Measurements from ENCODE around the gene HECTD3. TPM values are rescaled to one million over a fixed set of nuclear protein-coding genes. Genes with fewer than 3 reads are reported as not detected.

HECTD3 gene
- total and polyA plus RNA-seq, 9 of the 15 experiments (the other 6 are each of a cell fraction or from before 2014, with no cell fraction given), result 6.3 to 50.8 (median 18.9) TPM

GRCh38 chr1:45011837-45012638 lies 914 bp upstream of the HECTD3 start, which contains the start of gene UROD (continued):
- TF ChIP-seq, protein P1, sequence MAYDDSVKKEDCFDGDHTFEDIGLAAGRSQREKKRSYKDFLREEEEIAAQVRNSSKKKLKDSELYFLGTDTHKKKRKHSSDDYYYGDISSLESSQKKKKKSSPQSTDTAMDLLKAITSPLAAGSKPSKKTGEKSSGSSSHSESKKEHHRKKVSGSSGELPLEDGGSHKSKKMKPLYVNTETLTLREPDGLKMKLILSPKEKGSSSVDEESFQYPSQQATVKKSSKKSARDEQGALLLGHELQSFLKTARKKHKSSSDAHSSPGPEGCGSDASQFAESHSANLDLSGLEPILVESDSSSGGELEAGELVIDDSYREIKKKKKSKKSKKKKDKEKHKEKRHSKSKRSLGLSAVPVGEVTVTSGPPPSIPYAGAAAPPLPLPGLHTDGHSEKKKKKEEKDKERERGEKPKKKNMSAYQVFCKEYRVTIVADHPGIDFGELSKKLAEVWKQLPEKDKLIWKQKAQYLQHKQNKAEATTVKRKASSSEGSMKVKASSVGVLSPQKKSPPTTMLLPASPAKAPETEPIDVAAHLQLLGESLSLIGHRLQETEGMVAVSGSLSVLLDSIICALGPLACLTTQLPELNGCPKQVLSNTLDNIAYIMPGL (CRISPR knock-in tag; IDR thresholded peaks at IDR 0.05), result no peak
- TF ChIP-seq TFAM (CRISPR knock-in tag; conservative IDR thresholded peaks at IDR 0.05) (no peak), EP300 (IDR thresholded peaks at IDR 0.05; ENCODE audit: low read length) (peak; percentile 72; the same call in 1 of the 2 replicates), SNIP1 (IDR thresholded peaks at IDR 0.05; ENCODE audit: low read depth) (0 out of 2 replicates have a peak, but pooled peaks have one; percentile 12), CBX3 (IDR thresholded peaks at IDR 0.05; ENCODE audit: borderline replicate concordance in 1 of 2, low read length in 2 of 2) (peak in 1 of 2 experiments; percentile 16; a peak in 1 of 3 replicates), ARNT (IDR thresholded peaks at IDR 0.05) (peak in 1 of 2 experiments; percentile 11; a peak in 2 of 4 replicates), HDAC3 (IDR thresholded peaks at IDR 0.05; ENCODE audit: borderline replicate concordance, partially characterized antibody) (no peak), XRCC5 (IDR thresholded peaks at IDR 0.05; ENCODE audit: low read depth, low read length) (peak; percentile 48; the same call in 1 of the 2 replicates), HOMEZ (CRISPR knock-in tag; IDR thresholded peaks at IDR 0.05) (peak; percentile 17; the same call in 1 of the 2 replicates), SRSF3 (IDR thresholded peaks at IDR 0.05; ENCODE audit: insufficient read depth, low read length) (no peak), JUND (IDR thresholded peaks at IDR 0.05; ENCODE audit: borderline replicate concordance, low read depth, low read length) (peak; percentile 77), JUND (tag; IDR thresholded peaks at IDR 0.05; ENCODE audit: borderline replicate concordance, low read depth, low read length) (peak; percentile 73; the same call in 2 of the 3 replicates), NEUROD1 (IDR thresholded peaks at IDR 0.05; ENCODE audit: borderline replicate concordance, low read depth, low read length, partially characterized antibody) (peak; percentile 99), ZNF23 (CRISPR knock-in tag; IDR thresholded peaks at IDR 0.05) (no peak), TAF15 (IDR thresholded peaks at IDR 0.05; ENCODE audit: low read depth, low read length) (no peak), OTX1 (CRISPR knock-in tag; IDR thresholded peaks at IDR 0.05) (no peak)
- TF ChIP-seq, protein P2, sequence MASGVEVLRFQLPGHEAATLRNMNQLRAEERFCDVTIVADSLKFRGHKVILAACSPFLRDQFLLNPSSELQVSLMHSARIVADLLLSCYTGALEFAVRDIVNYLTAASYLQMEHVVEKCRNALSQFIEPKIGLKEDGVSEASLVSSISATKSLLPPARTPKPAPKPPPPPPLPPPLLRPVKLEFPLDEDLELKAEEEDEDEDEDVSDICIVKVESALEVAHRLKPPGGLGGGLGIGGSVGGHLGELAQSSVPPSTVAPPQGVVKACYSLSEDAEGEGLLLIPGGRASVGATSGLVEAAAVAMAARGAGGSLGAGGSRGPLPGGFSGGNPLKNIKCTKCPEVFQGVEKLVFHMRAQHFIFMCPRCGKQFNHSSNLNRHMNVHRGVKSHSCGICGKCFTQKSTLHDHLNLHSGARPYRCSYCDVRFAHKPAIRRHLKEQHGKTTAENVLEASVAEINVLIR (CRISPR knock-in tag; IDR thresholded peaks at IDR 0.05), result no peak; the same call in 1 of the 2 replicates
- TF ChIP-seq, protein P3, sequence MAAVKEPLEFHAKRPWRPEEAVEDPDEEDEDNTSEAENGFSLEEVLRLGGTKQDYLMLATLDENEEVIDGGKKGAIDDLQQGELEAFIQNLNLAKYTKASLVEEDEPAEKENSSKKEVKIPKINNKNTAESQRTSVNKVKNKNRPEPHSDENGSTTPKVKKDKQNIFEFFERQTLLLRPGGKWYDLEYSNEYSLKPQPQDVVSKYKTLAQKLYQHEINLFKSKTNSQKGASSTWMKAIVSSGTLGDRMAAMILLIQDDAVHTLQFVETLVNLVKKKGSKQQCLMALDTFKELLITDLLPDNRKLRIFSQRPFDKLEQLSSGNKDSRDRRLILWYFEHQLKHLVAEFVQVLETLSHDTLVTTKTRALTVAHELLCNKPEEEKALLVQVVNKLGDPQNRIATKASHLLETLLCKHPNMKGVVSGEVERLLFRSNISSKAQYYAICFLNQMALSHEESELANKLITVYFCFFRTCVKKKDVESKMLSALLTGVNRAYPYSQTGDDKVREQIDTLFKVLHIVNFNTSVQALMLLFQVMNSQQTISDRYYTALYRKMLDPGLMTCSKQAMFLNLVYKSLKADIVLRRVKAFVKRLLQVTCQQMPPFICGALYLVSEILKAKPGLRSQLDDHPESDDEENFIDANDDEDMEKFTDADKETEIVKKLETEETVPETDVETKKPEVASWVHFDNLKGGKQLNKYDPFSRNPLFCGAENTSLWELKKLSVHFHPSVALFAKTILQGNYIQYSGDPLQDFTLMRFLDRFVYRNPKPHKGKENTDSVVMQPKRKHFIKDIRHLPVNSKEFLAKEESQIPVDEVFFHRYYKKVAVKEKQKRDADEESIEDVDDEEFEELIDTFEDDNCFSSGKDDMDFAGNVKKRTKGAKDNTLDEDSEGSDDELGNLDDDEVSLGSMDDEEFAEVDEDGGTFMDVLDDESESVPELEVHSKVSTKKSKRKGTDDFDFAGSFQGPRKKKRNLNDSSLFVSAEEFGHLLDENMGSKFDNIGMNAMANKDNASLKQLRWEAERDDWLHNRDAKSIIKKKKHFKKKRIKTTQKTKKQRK (IDR thresholded peaks at IDR 0.05; ENCODE audit: borderline replicate concordance, low read depth, low read length), result no peak
